IPS-15b (cell line): ENCODE data around the gene OSCP1.

Experiments used
- H3K27me3 ChIP-seq: one replicate; pipeline ENCODE4 v1.6.1; 2013; ENCODE audit warnings: low read length; ENCODE audit not compliant: control insufficient read depth, insufficient read depth
- H3K36me3 ChIP-seq: one replicate; pipeline ENCODE4 v1.6.1; 2013; ENCODE audit warnings: low read length; ENCODE audit not compliant: control insufficient read depth, insufficient read depth
- H3K4me1 ChIP-seq: one replicate; pipeline ENCODE4 v1.6.1; 2013; ENCODE audit warnings: mild to moderate bottlenecking, low read length; ENCODE audit not compliant: control insufficient read depth, insufficient read depth
- H3K4me3 ChIP-seq: one replicate; pipeline ENCODE4 v1.5.1; 2013; ENCODE audit warnings: low read depth, low read length
- H3K9ac ChIP-seq: one replicate; pipeline ENCODE4 v1.6.1; 2013; ENCODE audit warnings: low read depth, mild to moderate bottlenecking, low read length
- H3K9me3 ChIP-seq: one replicate; pipeline ENCODE4 v1.6.1; 2013; ENCODE audit warnings: mild to moderate bottlenecking, low read length; ENCODE audit not compliant: control insufficient read depth, insufficient read depth

OSCP1 gene

GRCh38 chr1:36385410-36386264, 64.6 kb downstream of the OSCP1 start, which contains the start of gene STK40:
Gene STK40 (minus strand): TSS chr1:36385924. CDS start chr1:36361332, 24,592 bp downstream.
- Histone ChIP-seq H3K9me3 (no peaks in the 10 kb centered on the region), H3K36me3 (peaks cover under 1% of the 10 kb centered on the region), H3K4me3 (peak within 1 kb of the TSS; percentile 78), H3K4me1 (peaks cover 19% of the 10 kb centered on the region), H3K27me3 (no peaks in the 10 kb centered on the region), H3K9ac (peak within 1 kb of the TSS; percentile 92)

- H3K9ac ChIP-seq = peak overlapping the region; percentile 30
- no peaks in the 10 kb centered on the region for H3K9me3 ChIP-seq
- H3K27me3 ChIP-seq = no peaks in the 10 kb centered on the region
- H3K4me1 ChIP-seq = peaks cover 19% of the 10 kb centered on the region
- H3K4me3 ChIP-seq = peak overlapping the region; percentile 76
- no peaks in the 10 kb centered on the region for H3K36me3 ChIP-seq
These were observed 65.5 kb downstream of the OSCP1 start for GRCh38 chr1:36384542-36385409.

- no peak overlapping the region for H3K9ac ChIP-seq
- H3K4me1 ChIP-seq = peaks cover 19% of the 10 kb centered on the region
- H3K4me3 ChIP-seq = no peak overlapping the region
These were observed 67.0 kb downstream of the OSCP1 start for GRCh38 chr1:36383240-36383639.

GRCh38 chr1:36382669-36383068, 67.6 kb downstream of the OSCP1 start:
- no peaks in the 10 kb centered on the region for H3K27me3 ChIP-seq
- H3K9me3 ChIP-seq = no peaks in the 10 kb centered on the region
- no peak overlapping the region for H3K4me3 ChIP-seq
- H3K4me1 ChIP-seq = peaks cover 16% of the 10 kb centered on the region
- H3K9ac ChIP-seq = no peak overlapping the region
- no peaks in the 10 kb centered on the region for H3K36me3 ChIP-seq

More at GRCh38 chr1:36383240-36383639, 67.0 kb downstream of the OSCP1 start:
- H3K27me3 ChIP-seq = no peaks in the 10 kb centered on the region
- no peaks in the 10 kb centered on the region for H3K9me3 ChIP-seq
- H3K36me3 ChIP-seq = no peaks in the 10 kb centered on the region

- peaks cover 12% of the 10 kb centered on the region for H3K4me1 ChIP-seq
- no peaks in the 10 kb centered on the region for H3K9me3 ChIP-seq
- no peak overlapping the region for H3K9ac ChIP-seq
- H3K27me3 ChIP-seq = no peaks in the 10 kb centered on the region
- no peaks in the 10 kb centered on the region for H3K36me3 ChIP-seq
- no peak overlapping the region for H3K4me3 ChIP-seq
These were observed 68.0 kb downstream of the OSCP1 start for GRCh38 chr1:36382231-36382630.

GRCh38 chr1:36381405-36381804, 68.8 kb downstream of the OSCP1 start:
- Histone ChIP-seq H3K27me3 (no peaks in the 10 kb centered on the region), H3K36me3 (no peaks in the 10 kb centered on the region), H3K9me3 (no peaks in the 10 kb centered on the region), H3K9ac (no peak overlapping the region), H3K4me1 (peaks cover 5% of the 10 kb centered on the region), H3K4me3 (no peak overlapping the region)

GRCh38 chr1:36380782-36381181, 69.5 kb downstream of the OSCP1 start:
- Histone ChIP-seq H3K4me1 (peaks cover 5% of the 10 kb centered on the region), H3K9ac (no peak overlapping the region), H3K27me3 (no peaks in the 10 kb centered on the region), H3K9me3 (no peaks in the 10 kb centered on the region), H3K36me3 (no peaks in the 10 kb centered on the region), H3K4me3 (no peak overlapping the region)

GRCh38 chr1:36380143-36380619, 70.1 kb downstream of the OSCP1 start:
- Histone ChIP-seq H3K27me3 (no peaks in the 10 kb centered on the region), H3K9me3 (no peaks in the 10 kb centered on the region), H3K4me3 (no peak overlapping the region), H3K9ac (no peak overlapping the region), H3K4me1 (peaks cover 5% of the 10 kb centered on the region), H3K36me3 (no peaks in the 10 kb centered on the region)

- H3K36me3 ChIP-seq = no peaks in the 10 kb centered on the region
- H3K4me3 ChIP-seq = no peak overlapping the region
- H3K9me3 ChIP-seq = no peaks in the 10 kb centered on the region
- H3K9ac ChIP-seq = no peak overlapping the region
- peaks cover 16% of the 10 kb centered on the region for H3K4me1 ChIP-seq
- no peaks in the 10 kb centered on the region for H3K27me3 ChIP-seq
These were observed 72.3 kb downstream of the OSCP1 start for GRCh38 chr1:36377791-36378492.

- no peak overlapping the region for H3K4me3 ChIP-seq
- no peaks in the 10 kb centered on the region for H3K9me3 ChIP-seq
- peaks cover 25% of the 10 kb centered on the region for H3K4me1 ChIP-seq
- H3K27me3 ChIP-seq = no peaks in the 10 kb centered on the region
- H3K9ac ChIP-seq = no peak overlapping the region
- peaks cover 2% of the 10 kb centered on the region for H3K36me3 ChIP-seq
These were observed 77.6 kb downstream of the OSCP1 start for GRCh38 chr1:36372617-36373016.
